ENCODE data around the gene TFIP11. TPM values are rescaled to one million over a fixed set of nuclear protein-coding genes. Genes with fewer than 3 reads are reported as not detected.

Gene TFIP11
- polyA plus RNA-seq, 12 donors, result 18.2 to 29.5 (median 23.8) TPM; not detected in 1

GRCh38 chr22:26450453-26451185 is 61.7 kb downstream of the TFIP11 start:
- DNase-seq, result no peak

- DNase-seq, result no peak
Observed at GRCh38 chr22:26448941-26449340, 63.3 kb downstream of the TFIP11 start.

GRCh38 chr22:26448334-26448733 is 63.9 kb downstream of the TFIP11 start:
- DNase-seq, result no peak

GRCh38 chr22:26447584-26448329 is 64.5 kb downstream of the TFIP11 start:
- DNase-seq, result no peak

- DNase-seq, result no peak
Observed at GRCh38 chr22:26446808-26447515, 65.3 kb downstream of the TFIP11 start.

GRCh38 chr22:26445577-26446275 is 66.5 kb downstream of the TFIP11 start:
- no peak for DNase-seq

GRCh38 chr22:26444777-26445176 is 67.5 kb downstream of the TFIP11 start:
- DNase-seq, result no peak

- no peak for DNase-seq
Observed at GRCh38 chr22:26443901-26444690, 68.2 kb downstream of the TFIP11 start.

GRCh38 chr22:26442086-26442756 is 70.1 kb downstream of the TFIP11 start:
- DNase-seq, result no peak

Other genes starting within 250 kb of the TFIP11 start
- gene ASPHD2, start 83.2 kb downstream of the TFIP11 start, polyA plus RNA-seq (ENCODE audit: insufficient read length in 12 of 12), result 1 to 10 TPM in 7 of 12 donors, under 1 TPM in 4, not detected in 1; 0.56 to 3.1 (median 1.4) TPM
- gene HPS4, start 28.7 kb downstream of the TFIP11 start, polyA plus RNA-seq (ENCODE audit: insufficient read length in 12 of 12), result 10 to 100 TPM in 11 of 12 donors, not detected in 1; 12.8 to 41.2 (median 18.6) TPM
- gene SRRD, start 28.6 kb downstream of the TFIP11 start, polyA plus RNA-seq (ENCODE audit: insufficient read length in 12 of 12), result 10 to 100 TPM in 11 of 12 donors, not detected in 1; 21.0 to 34.1 (median 27.8) TPM
- gene TPST2, start 77.7 kb upstream of the TFIP11 start, polyA plus RNA-seq (ENCODE audit: insufficient read length in 12 of 12), result 10 to 100 TPM in 3 of 12 donors, 1 to 10 TPM in 8, not detected in 1; 5.0 to 31.4 (median 7.0) TPM
- gene CRYBB1, start 105.6 kb upstream of the TFIP11 start, polyA plus RNA-seq (ENCODE audit: insufficient read length in 12 of 12), result 1 to 10 TPM in 8 of 12 donors, under 1 TPM in 2, not detected in 2; 0.71 to 2.2 (median 1.1) TPM
- not detected for gene CRYBA4, start 109.5 kb upstream of the TFIP11 start, polyA plus RNA-seq (ENCODE audit: insufficient read length in 12 of 12)
- 1 to 10 TPM in 5 of 12 donors, under 1 TPM in 6, not detected in 1; 0.08 to 7.3 (median 0.86) TPM for gene MIAT, start 145.1 kb upstream of the TFIP11 start, polyA plus RNA-seq (ENCODE audit: insufficient read length in 12 of 12)